Fibroblast of lung (primary cell): Measurements from ENCODE around the gene AGPAT4. TPM values are rescaled to one million over a fixed set of nuclear protein-coding genes. Genes with fewer than 3 reads are reported as not detected.
"Not testable (repeated sequence)": the region's sequence is repeated elsewhere in the genome, so short reads cannot be mapped to it uniquely, and the experiment has no call there.

ENCODE experiments used
- DNase-seq, 2 donors: peaks; one replicate each; pipeline versions ENCODE4 v3.0.0 to v3.0.0-alpha.2; 2010; ENCODE audit warnings: low read depth in 2 of 2
- H2AFZ ChIP-seq: 2 replicates; pipeline ENCODE4 v1.5.1; 2012; ENCODE audit warnings: low read length, control low read depth, inconsistent platforms
- H3K27ac ChIP-seq: 2 replicates; pipeline ENCODE4 v1.5.1; 2011; ENCODE audit warnings: low read length, control low read depth; ENCODE audit not compliant: insufficient read depth
- H3K27me3 ChIP-seq: 2 replicates; pipeline ENCODE4 v1.5.1; 2011; ENCODE audit warnings: mild to moderate bottlenecking, low read length; ENCODE audit not compliant: control insufficient read depth, insufficient read depth
- H3K36me3 ChIP-seq: 2 replicates; pipeline ENCODE4 v1.5.1; 2011; ENCODE audit warnings: low read length; ENCODE audit not compliant: control insufficient read depth, insufficient read depth
- H3K4me1 ChIP-seq: 2 replicates; pipeline ENCODE4 v1.5.1; 2011; ENCODE audit warnings: low read length; ENCODE audit not compliant: control insufficient read depth, insufficient read depth; ENCODE audit errors: extremely low read depth
- H3K4me2 ChIP-seq: 2 replicates; pipeline ENCODE4 v1.5.1; 2011; ENCODE audit warnings: low read length, control low read depth; ENCODE audit not compliant: insufficient read depth; ENCODE audit errors: extremely low read depth
- H3K4me3 ChIP-seq, 4 experiments: fragments of 200-600 bp in 1 of 4; sonication (generic) in 1 of 4; replicated peaks in 1 of 4; 2 replicates each; pipeline ENCODE4 v1.5.1; 2011 to 2016; ENCODE audit warnings: low read length in 4 of 4, low read depth in 3 of 4, mild to moderate bottlenecking in 3 of 4, control low read depth in 2 of 4, inconsistent platforms in 1 of 4, mixed read lengths in 1 of 4; ENCODE audit not compliant: insufficient read depth in 1 of 4; ENCODE audit errors: control extremely low read depth in 1 of 4
- H3K79me2 ChIP-seq: 2 replicates; pipeline ENCODE4 v1.5.1; 2012; ENCODE audit warnings: mild to moderate bottlenecking, low read length, inconsistent platforms; ENCODE audit not compliant: control insufficient read depth, insufficient read depth
- H3K9ac ChIP-seq: 2 replicates; pipeline ENCODE4 v1.5.1; 2011; ENCODE audit warnings: mild to moderate bottlenecking, low read length, control low read depth; ENCODE audit not compliant: insufficient read depth
- H3K9me3 ChIP-seq: 2 replicates; pipeline ENCODE4 v1.5.1; 2012; ENCODE audit warnings: low read depth, low read length; ENCODE audit not compliant: control insufficient read depth, insufficient read depth
- H4K20me1 ChIP-seq: 2 replicates; pipeline ENCODE4 v1.5.1; 2011; ENCODE audit warnings: low read length; ENCODE audit not compliant: control insufficient read depth, insufficient read depth; ENCODE audit errors: extremely low read depth
- EZH2 ChIP-seq: IDR thresholded peaks from 2 replicates; pipeline ENCODE4 v1.5.1; 2012; ENCODE audit warnings: low read length, control low read depth, mild to moderate bottlenecking; ENCODE audit errors: missing control alignments
- polyA plus RNA-seq, 2 donors: library from polyadenylated mRNA; depleted of rRNA in 1 of 2; stranded (reverse) in 1 of 2; unstranded in 1 of 2; fragments of >200 nt; gene quantifications; 2 replicates each; pipeline ENCODE4 v1.2.1, GENCODE V29; 2011 to 2012; ENCODE audit warnings: missing spikeins in 1 of 2
- total RNA-seq: library from RNA; depleted of rRNA; stranded (reverse); fragments of >200 nt; gene quantifications from 2 replicates; pipeline ENCODE4 v1.2.1, GENCODE V29; 2014
- TF ChIP-seq, protein P1 (sequence below), 2 donors: IDR thresholded peaks in 1 of 2; conservative IDR thresholded peaks in 1 of 2; 1 replicate in 1 of 2; 2 replicates in 1 of 2; pipeline ENCODE4 v1.5.1; 2011 to 2012; ENCODE audit warnings: low read length in 2 of 2, control low read depth in 1 of 2, inconsistent platforms in 1 of 2, low read depth in 1 of 2, mild to moderate bottlenecking in 1 of 2

AGPAT4 gene
- total and polyA plus RNA-seq, 2 donors (not counting 1 experiment from before 2014, with no cell fraction given): 4.7 to 8.4 TPM

DNA sequence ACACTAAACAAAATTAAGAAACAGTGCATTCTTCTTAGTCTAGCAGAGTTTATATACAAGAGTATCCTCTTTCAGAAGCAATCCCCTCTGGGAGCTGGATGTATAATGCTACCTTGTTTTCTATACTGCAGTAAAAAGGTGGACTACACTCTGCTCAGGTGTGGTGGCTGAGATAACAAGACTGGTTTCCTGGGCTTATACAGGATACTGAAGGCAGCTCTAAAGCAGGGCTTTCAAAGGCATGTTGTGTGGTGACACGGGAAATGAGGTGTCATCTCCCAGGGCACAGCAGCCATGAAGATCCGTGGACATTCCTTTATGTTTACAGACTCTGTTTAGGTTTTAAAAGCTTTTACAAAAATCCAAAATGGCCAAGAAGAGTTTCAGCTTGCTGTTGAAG is 145.6 kb downstream of the AGPAT4 start:
- Histone ChIP-seq H3K79me2 (no peaks in the 10 kb centered on the region), H3K4me2 (no peak overlapping the region), H3K27me3 (no peaks in the 10 kb centered on the region), H3K9me3 (no peaks in the 10 kb centered on the region), H4K20me1 (no peaks in the 10 kb centered on the region), H3K4me1 (no peaks in the 10 kb centered on the region), H3K27ac (no peak overlapping the region), H3K9ac (no peak overlapping the region), H3K36me3 (peaks cover 2% of the 10 kb centered on the region), H2AFZ (no peak overlapping the region), H3K4me3 (no peak overlapping the region)
- TF ChIP-seq EZH2: no peak
- TF ChIP-seq, protein P1, sequence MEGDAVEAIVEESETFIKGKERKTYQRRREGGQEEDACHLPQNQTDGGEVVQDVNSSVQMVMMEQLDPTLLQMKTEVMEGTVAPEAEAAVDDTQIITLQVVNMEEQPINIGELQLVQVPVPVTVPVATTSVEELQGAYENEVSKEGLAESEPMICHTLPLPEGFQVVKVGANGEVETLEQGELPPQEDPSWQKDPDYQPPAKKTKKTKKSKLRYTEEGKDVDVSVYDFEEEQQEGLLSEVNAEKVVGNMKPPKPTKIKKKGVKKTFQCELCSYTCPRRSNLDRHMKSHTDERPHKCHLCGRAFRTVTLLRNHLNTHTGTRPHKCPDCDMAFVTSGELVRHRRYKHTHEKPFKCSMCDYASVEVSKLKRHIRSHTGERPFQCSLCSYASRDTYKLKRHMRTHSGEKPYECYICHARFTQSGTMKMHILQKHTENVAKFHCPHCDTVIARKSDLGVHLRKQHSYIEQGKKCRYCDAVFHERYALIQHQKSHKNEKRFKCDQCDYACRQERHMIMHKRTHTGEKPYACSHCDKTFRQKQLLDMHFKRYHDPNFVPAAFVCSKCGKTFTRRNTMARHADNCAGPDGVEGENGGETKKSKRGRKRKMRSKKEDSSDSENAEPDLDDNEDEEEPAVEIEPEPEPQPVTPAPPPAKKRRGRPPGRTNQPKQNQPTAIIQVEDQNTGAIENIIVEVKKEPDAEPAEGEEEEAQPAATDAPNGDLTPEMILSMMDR (conservative IDR thresholded peaks at IDR 0.05 in 1 of 2, IDR thresholded peaks at IDR 0.05 in 1 of 2; ENCODE audit: low read depth in 1 of 2, low read length in 2 of 2): no peak
- DNase-seq: no peak

DNA sequence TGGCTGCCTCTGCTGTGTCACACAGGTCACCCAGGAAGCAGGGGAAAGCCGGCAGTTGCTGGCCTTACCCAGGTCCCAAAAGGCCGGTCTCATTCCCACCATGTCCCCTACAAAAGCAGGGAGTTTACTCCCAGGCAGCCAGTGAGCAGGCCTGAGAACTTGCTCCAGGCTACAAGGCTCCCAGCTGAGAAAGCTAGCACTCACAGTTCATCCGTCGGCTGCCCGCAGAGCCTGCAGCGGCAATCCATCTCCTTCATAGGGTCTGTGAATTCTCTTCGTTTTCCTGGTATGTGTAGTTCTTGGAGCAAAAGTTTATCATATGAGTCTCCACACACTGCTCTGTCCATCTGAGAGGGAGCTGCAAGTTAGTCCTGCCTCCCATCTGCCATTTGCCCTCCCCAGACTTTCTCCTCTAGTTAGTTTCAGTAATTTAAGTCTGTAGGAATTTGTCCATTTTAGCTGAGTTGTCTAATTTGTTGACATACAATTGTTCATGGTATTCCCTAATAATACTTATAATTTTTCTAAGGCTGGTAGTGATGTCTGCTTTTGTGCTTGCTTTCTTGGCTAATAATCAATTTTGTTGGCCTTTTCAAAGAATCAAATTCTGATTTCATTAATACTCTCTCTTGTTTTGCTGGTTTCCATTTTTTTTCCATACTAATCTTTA is 146.7 kb downstream of the AGPAT4 start:
- no peak for DNase-seq
- H3K4me3 ChIP-seq: no peak overlapping the region
- no peak overlapping the region for H2AFZ ChIP-seq
- H3K79me2 ChIP-seq: no peaks in the 10 kb centered on the region
- no peak overlapping the region for H3K4me2 ChIP-seq
- H3K9ac ChIP-seq: no peak overlapping the region
- no peaks in the 10 kb centered on the region for H4K20me1 ChIP-seq
- H3K27ac ChIP-seq: no peak overlapping the region
- TF ChIP-seq, protein P1 (conservative IDR thresholded peaks at IDR 0.05 in 1 of 2, IDR thresholded peaks at IDR 0.05 in 1 of 2; ENCODE audit: low read depth in 1 of 2, low read length in 2 of 2): no peak
- TF ChIP-seq EZH2: no peak
- no peaks in the 10 kb centered on the region for H3K4me1 ChIP-seq
- peaks cover 2% of the 10 kb centered on the region for H3K36me3 ChIP-seq
- H3K27me3 ChIP-seq: no peaks in the 10 kb centered on the region
- no peaks in the 10 kb centered on the region for H3K9me3 ChIP-seq

DNA sequence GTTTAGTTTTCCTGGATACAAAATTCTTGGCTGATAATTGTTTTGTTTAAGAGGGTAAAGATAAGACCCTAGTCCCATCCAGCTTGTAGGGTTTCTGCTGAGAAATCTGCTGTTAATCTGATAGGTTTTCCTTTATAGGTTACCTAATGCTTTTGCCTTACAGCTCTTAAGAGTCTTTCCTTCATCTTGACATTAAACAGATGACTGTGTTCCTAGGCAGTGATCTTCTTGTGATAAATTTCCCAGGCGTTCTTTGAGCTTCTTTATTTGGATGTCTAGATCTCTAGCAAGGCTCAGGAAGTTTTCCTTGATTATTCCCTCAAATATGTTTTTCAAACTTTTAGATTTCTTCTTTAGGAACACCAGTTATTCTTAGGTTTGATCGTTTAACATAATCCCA is 148.3 kb downstream of the AGPAT4 start:
- Histone ChIP-seq H2AFZ (no peak overlapping the region), H3K27me3 (no peaks in the 10 kb centered on the region), H3K9ac (no peak overlapping the region), H3K4me1 (no peaks in the 10 kb centered on the region), H3K79me2 (no peaks in the 10 kb centered on the region), H3K9me3 (no peaks in the 10 kb centered on the region), H3K27ac (no peak overlapping the region), H3K36me3 (peaks cover 2% of the 10 kb centered on the region), H3K4me2 (no peak overlapping the region), H3K4me3 (no peak overlapping the region), H4K20me1 (no peaks in the 10 kb centered on the region)
- no peak for DNase-seq
- TF ChIP-seq, protein P1 (conservative IDR thresholded peaks at IDR 0.05 in 1 of 2, IDR thresholded peaks at IDR 0.05 in 1 of 2; ENCODE audit: low read depth in 1 of 2, low read length in 2 of 2): no peak
- no peak for TF ChIP-seq EZH2

DNA sequence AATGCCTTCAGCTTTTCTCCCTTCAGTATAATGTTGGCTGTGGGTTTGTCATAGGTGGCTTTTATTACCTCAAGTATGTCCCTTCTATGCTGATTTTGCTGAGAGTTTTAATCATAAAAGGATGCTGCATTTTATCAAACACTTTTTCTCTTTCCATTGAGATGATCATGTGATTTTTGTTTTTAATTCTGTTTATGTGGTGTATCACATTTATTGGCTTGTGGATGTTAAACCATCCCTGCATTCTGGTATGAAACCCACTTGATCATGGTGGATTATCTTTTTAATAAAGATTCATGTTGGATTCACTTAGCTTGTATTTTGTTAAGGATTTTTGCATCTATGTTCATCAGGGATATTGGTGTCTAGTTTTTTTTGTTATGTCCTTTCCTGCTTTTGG is 150.5 kb downstream of the AGPAT4 start:
- H3K36me3 ChIP-seq, H3K4me3 ChIP-seq: not testable (repeated sequence)

More for the DNA sequence above, 150.5 kb downstream of the AGPAT4 start:
- not testable (repeated sequence) for DNase-seq, H3K9ac ChIP-seq, H3K27ac ChIP-seq, H3K27me3 ChIP-seq, H3K9me3 ChIP-seq, H3K79me2 ChIP-seq, H2AFZ ChIP-seq, H3K4me2 ChIP-seq, H4K20me1 ChIP-seq, H3K4me1 ChIP-seq
